Neutrophil (primary cell): ENCODE measurements around the gene EDIL3.

Experiments used
- H3K27ac ChIP-seq: fragments of 200-600 bp; sonication (generic); 2 replicates; pipeline ENCODE4 v1.5.1; 2016; ENCODE audit warnings: mild to moderate bottlenecking, moderate library complexity
- H3K27me3 ChIP-seq: fragments of 200-600 bp; sonication (generic); 2 replicates; pipeline ENCODE4 v1.6.0; 2016; ENCODE audit warnings: mild to moderate bottlenecking
- H3K36me3 ChIP-seq: fragments of 200-600 bp; sonication (generic); 2 replicates; pipeline ENCODE4 v1.5.1; 2017
- H3K4me1 ChIP-seq, 2 experiments: fragments of 200-600 bp in 1 of 2; sonication (generic) in 1 of 2; 1 replicate in 1 of 2; 2 replicates in 1 of 2; pipeline versions ENCODE4 v1.5.1 to v1.6.1; 2013 to 2016; ENCODE audit warnings: low read depth in 1 of 2, low read length in 1 of 2, mild to moderate bottlenecking in 1 of 2, moderate library complexity in 1 of 2; ENCODE audit not compliant: control insufficient read depth in 1 of 2, insufficient read depth in 1 of 2
- H3K4me3 ChIP-seq, 2 experiments: fragments of 200-600 bp in 1 of 2; sonication (generic) in 1 of 2; 1 replicate in 1 of 2; 2 replicates in 1 of 2; pipeline ENCODE4 v1.5.1; 2013 to 2016; ENCODE audit warnings: low read depth in 1 of 2, low read length in 1 of 2, mild to moderate bottlenecking in 1 of 2, moderate library complexity in 1 of 2
- H3K9me3 ChIP-seq: fragments of 200-600 bp; sonication (generic); 2 replicates; pipeline ENCODE4 v1.5.1; 2016
- CTCF ChIP-seq: fragments of 200-600 bp; sonication (generic); IDR thresholded peaks from 2 replicates; pipeline ENCODE4 v1.5.1; 2016; ENCODE audit warnings: antibody characterized with exemption

EDIL3 gene

GRCh38 chr5:84419742-84420141 lies 35.1 kb upstream of the EDIL3 start:
- H3K27me3 ChIP-seq = no peaks in the 10 kb centered on the region
- H3K27ac ChIP-seq = no peak overlapping the region
- no peaks in the 10 kb centered on the region for H3K36me3 ChIP-seq
- H3K4me1 ChIP-seq = no peaks in the 10 kb centered on the region
- no peak for TF ChIP-seq CTCF
- H3K4me3 ChIP-seq = no peak overlapping the region
- no peaks in the 10 kb centered on the region for H3K9me3 ChIP-seq

DNA sequence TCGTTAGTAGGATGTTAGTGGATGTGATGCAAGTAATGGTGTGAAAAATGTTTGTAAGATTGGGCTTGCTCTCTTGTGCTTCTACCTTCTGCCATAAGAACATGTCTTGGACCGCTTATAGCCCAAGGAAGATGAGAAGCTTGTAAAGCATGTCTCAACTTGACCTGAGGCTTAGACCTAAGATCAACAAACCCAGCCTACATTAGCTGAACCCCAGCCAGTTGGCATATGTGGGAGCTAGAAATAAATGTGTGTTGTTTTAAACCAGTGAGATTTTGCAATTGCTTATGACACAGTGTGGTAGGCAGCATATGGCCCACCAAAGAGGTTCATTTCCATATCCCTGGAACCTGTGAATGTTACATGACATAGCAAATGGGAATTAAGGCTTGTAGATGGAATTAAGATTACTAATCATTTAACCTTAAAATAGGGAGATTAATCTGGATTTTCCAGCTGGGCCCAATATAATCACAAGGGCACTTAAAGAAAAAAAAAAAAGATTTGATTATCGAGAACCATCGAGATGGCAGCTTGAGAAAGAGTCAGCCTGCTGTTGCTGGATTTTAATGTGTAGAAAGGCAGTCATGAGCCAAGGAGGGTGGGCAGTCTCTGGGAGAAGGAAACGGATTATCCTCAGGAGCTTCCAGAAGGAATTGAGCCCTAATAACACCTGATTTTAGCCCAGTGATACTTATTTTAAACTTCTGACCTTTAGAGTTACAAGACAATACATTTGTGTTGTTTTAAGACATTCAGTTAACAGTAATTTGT lies 27.3 kb upstream of the EDIL3 start:
- no peak for TF ChIP-seq CTCF
- no peaks in the 10 kb centered on the region for H3K4me1 ChIP-seq
- H3K4me3 ChIP-seq = no peak overlapping the region
- H3K27me3 ChIP-seq = no peaks in the 10 kb centered on the region
- H3K27ac ChIP-seq = no peak overlapping the region
- no peaks in the 10 kb centered on the region for H3K9me3 ChIP-seq
- H3K36me3 ChIP-seq = no peaks in the 10 kb centered on the region

- Histone ChIP-seq H3K27me3 (no peaks in the 10 kb centered on the region), H3K4me1 (no peaks in the 10 kb centered on the region), H3K4me3 (no peak overlapping the region), H3K36me3 (no peaks in the 10 kb centered on the region), H3K27ac (no peak overlapping the region), H3K9me3 (no peaks in the 10 kb centered on the region)
- no peak for TF ChIP-seq CTCF
Observed at GRCh38 chr5:84406111-84406510, 21.4 kb upstream of the EDIL3 start.

- H3K9me3 ChIP-seq = no peaks in the 10 kb centered on the region
- no peaks in the 10 kb centered on the region for H3K36me3 ChIP-seq
- TF ChIP-seq CTCF = no peak
- H3K4me1 ChIP-seq = no peaks in the 10 kb centered on the region
- no peak overlapping the region for H3K4me3 ChIP-seq
- H3K27ac ChIP-seq = no peak overlapping the region
- H3K27me3 ChIP-seq = no peaks in the 10 kb centered on the region
Observed at GRCh38 chr5:84403773-84404172, 19.1 kb upstream of the EDIL3 start.

DNA sequence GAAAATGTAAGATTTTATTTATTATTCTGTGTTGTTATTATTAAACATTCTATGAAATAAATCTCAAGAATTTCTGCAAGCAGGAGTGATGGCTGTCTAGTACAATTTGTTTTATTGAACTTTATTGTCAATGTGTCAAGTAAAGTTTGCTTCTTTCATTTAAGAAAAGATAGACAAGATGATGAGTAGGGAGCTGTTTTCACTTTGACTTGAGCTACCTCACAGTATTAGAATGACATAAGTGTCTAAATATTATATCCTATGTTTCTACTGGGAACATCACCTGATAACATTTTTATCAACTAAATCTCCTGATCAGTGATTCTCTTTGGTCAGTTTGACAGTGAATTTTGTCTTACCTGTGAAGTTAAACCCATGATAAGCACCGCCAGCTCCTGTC lies 12.7 kb upstream of the EDIL3 start:
- no peaks in the 10 kb centered on the region for H3K9me3 ChIP-seq
- no peaks in the 10 kb centered on the region for H3K27me3 ChIP-seq
- no peak overlapping the region for H3K27ac ChIP-seq
- no peak overlapping the region for H3K4me3 ChIP-seq
- no peaks in the 10 kb centered on the region for H3K4me1 ChIP-seq
- no peak for TF ChIP-seq CTCF
- H3K36me3 ChIP-seq = no peaks in the 10 kb centered on the region
